Daoy (cell line): ENCODE results near the gene CYSTM1. TPM values are rescaled to one million over a fixed set of nuclear protein-coding genes. Genes with fewer than 3 reads are reported as not detected.

Experiments used
- DNase-seq: peaks from one replicate; pipeline ENCODE4 v3.0.0-alpha.2; 2015; ENCODE audit warnings: low read depth
- total RNA-seq: library from RNA; depleted of rRNA; stranded (reverse); fragments of >200 nt; shearing (Covaris generic); gene quantifications from 2 replicates; pipeline ENCODE4 v1.2.3, GENCODE V29; 2014; rRNA removed

CYSTM1 gene
- total RNA-seq, 1 experiment from 2014 or later = 28.2 TPM

DNA sequence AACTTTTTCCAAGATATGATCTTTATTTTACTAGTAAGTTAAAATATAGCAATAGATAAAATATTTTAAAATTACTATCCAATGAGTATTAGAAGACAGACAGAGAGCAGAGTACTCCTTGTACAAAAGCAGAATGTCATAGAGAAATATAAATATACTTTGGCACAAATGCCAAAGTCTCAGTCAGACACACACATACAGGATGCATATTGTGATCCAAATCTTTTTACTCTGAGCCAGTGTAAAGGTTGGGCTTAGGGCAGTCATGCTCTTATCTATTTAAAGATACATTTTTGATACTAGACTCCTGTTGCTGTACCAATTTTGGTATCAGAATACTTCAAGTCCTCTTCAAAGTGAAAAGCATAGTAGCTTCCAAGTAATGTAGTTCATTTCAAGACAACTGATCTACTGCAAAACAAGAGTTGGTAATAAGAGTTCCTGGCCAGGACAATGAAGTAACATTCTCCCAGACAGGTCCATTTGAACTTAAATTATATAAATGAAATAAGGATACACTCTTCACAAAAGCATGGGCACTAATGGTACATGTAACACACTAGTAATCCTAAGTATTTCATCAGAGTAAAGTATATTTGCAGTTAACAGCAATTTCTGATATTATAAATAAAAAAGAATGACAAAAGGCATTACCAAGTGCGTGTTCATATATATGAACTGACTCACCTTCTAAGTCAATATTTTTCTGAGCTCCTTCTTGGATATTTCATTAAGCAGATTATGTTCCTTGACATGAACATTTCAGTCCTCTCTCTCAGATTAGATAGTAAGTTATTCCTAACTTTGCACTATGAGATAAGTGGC, 117.4 kb downstream of the CYSTM1 start:
- DNase-seq = no peak

Other genes with a start within 250 kb of the CYSTM1 start
- 0.17 and 0.48 TPM in 2 replicates for gene NRG2, start 131.9 kb upstream of the CYSTM1 start, total RNA-seq
- gene PURA, start 61.1 kb upstream of the CYSTM1 start, total RNA-seq = 6.5 and 7.8 TPM in 2 replicates
- gene IGIP, start 49.3 kb upstream of the CYSTM1 start, total RNA-seq = 1.6 and 1.8 TPM in 2 replicates
- gene PFDN1, start 127.9 kb downstream of the CYSTM1 start, total RNA-seq = 144 and 162 TPM in 2 replicates
- gene HBEGF, start 171.4 kb downstream of the CYSTM1 start, total RNA-seq = 68.9 and 81.9 TPM in 2 replicates
- gene SLC4A9, start 185.0 kb downstream of the CYSTM1 start, total RNA-seq = not detected in 2 replicates
- 45.8 and 67.5 TPM in 2 replicates for gene ANKHD1, start 226.6 kb downstream of the CYSTM1 start, total RNA-seq